GM19452 (cell line): ENCODE results near the gene EPHA2.

Experiments
- ATAC-seq: cut with Tn5 transposase; IDR thresholded peaks from one replicate; pipeline ENCODE4 v1.9.1; 2021; ENCODE audit not compliant: unreplicated experiment

EPHA2 gene

GRCh38 chr1:16138772-16139221, 17.1 kb downstream of the EPHA2 start:
- no peak for ATAC-seq

- no peak for ATAC-seq
Measured at GRCh38 chr1:16137890-16138467, 17.9 kb downstream of the EPHA2 start.

- no peak for ATAC-seq
Measured at GRCh38 chr1:16135501-16135900, 20.4 kb downstream of the EPHA2 start.

GRCh38 chr1:16134906-16135305, 21.0 kb downstream of the EPHA2 start:
- no peak for ATAC-seq

GRCh38 chr1:16134066-16134801, 21.6 kb downstream of the EPHA2 start:
- ATAC-seq = no peak

- ATAC-seq = no peak
Measured at GRCh38 chr1:16133007-16133961, 22.6 kb downstream of the EPHA2 start.

- no peak for ATAC-seq
Measured at GRCh38 chr1:16132325-16132785, 23.5 kb downstream of the EPHA2 start.

GRCh38 chr1:16131636-16132324, 24.1 kb downstream of the EPHA2 start:
- ATAC-seq = no peak

- no peak for ATAC-seq
Measured at GRCh38 chr1:16130827-16131226, 25.0 kb downstream of the EPHA2 start.

GRCh38 chr1:16129921-16130543, 25.8 kb downstream of the EPHA2 start:
- ATAC-seq = no peak

- ATAC-seq = no peak
Measured at GRCh38 chr1:16129316-16129715, 26.6 kb downstream of the EPHA2 start.

GRCh38 chr1:16128338-16128741, 27.5 kb downstream of the EPHA2 start:
- ATAC-seq = no peak

GRCh38 chr1:16127676-16128337, 28.1 kb downstream of the EPHA2 start:
- no peak for ATAC-seq

GRCh38 chr1:16126743-16127515, 28.9 kb downstream of the EPHA2 start:
- no peak for ATAC-seq

GRCh38 chr1:16126160-16126559, 29.7 kb downstream of the EPHA2 start:
- ATAC-seq = no peak

- no peak for ATAC-seq
Measured at GRCh38 chr1:16125483-16125882, 30.4 kb downstream of the EPHA2 start.

- no peak for ATAC-seq
Measured at GRCh38 chr1:16125088-16125470, 30.8 kb downstream of the EPHA2 start.

GRCh38 chr1:16124377-16125087, 31.3 kb downstream of the EPHA2 start:
- ATAC-seq = no peak

- ATAC-seq = no peak
Measured at GRCh38 chr1:16122916-16123315, 33.0 kb downstream of the EPHA2 start.
